GM19240 (cell line): ENCODE measurements around the gene ST6GAL1.
"Not testable (repeated sequence)": the region's sequence is repeated elsewhere in the genome, so short reads cannot be mapped to it uniquely, and the experiment has no call there.

Experiments
- DNase-seq: peaks from one replicate; pipeline ENCODE4 v3.0.0; 2011; ENCODE audit warnings: low spot score; ENCODE audit not compliant: insufficient read length

The ST6GAL1 gene

GRCh38 chr3:187019542-187020072 is 89.3 kb downstream of the ST6GAL1 start:
- DNase-seq, result no peak

DNA sequence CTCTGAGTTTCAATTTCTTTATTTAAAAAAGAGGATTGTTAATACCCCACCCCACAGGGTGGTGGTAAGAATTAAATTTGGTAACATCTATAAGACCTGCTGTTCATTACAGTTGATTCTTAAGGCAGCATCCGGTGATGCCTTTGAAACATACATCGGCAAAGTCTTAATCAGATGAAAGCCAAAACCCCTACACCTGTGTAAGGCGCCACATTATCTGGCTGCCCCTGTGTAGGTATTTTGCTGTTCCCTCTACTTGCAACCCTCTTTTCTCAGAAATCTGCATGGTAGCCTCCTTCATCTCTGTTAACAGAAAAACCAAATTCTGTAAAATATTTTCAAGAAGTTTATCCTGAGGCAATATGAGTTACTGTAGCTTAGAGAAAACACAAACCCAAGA is 90.0 kb downstream of the ST6GAL1 start:
- DNase-seq, result no peak

GRCh38 chr3:187021748-187022402 is 91.5 kb downstream of the ST6GAL1 start:
- DNase-seq, result no peak

- DNase-seq, result no peak
These were observed 92.2 kb downstream of the ST6GAL1 start for GRCh38 chr3:187022403-187023029.

DNA sequence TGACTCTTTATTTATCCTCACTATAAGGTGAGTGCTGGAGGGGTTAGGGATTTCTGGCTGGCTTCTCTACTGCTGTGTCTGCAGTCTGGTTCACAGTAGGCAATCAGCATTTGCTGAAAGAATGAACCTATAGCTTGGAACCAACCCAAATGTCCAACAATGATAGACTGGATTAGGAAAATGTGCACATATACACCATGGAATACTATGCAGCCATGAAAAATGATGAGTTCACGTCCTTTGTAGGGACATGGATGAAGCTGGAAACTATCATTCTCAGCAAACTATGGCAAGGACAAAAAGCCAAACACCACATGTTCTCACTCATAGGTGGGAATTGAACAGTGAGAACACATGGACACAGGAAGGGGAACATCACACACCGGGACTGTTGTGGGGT is 93.0 kb downstream of the ST6GAL1 start:
- DNase-seq, result not testable (repeated sequence)

GRCh38 chr3:187024536-187025226 is 94.4 kb downstream of the ST6GAL1 start:
- no peak for DNase-seq

DNA sequence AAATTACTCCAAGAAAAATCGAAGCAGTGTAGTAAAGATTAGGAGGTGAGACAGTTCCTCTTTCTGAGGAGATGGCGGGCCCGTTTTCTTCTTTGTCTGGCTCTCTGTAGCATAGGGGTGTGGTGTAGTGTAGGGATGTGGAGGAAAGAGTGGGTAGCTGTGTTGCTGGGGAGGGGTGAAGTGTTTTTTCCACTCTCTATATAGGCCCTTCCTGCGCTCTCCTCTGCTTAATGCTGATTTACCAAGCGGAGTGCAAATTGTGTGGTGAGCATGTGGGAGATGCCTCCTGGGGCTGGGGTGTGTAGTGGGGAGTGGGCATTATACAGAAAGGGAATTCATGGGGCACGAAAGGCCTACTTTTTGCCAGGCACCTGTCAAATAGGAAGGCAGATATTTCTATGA is 94.9 kb downstream of the ST6GAL1 start:
- no peak for DNase-seq

DNA sequence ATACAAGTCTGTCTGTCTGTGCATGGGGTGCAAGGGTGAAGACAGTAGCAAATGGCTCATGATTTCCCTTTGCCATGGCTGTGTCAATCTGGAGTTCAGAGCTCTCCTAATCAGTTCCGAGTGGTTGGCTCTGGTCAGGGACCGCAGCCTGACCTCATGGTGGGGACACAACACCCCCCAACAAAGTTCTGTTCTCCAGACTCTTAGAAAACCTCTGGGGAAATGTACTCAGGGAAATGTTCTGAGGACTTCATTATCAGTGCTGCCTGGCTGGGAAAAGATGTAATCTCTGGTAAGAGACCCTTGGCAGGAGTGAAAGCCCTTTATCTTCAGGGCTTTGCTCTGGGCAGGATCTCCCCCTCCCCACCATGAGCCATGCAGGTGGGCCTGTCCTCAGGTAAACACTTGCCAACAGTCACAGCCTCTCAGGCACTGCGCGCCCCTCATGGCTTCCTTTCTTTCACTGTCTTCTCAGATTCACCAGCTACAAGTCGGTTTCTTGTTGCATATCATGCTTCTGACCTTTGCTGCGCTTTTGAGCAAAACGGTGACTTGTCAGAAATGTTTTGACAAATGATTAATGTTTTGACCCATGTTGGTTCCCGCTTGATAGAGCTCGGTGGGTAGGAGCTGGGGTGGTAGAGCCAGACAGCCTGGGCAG is 95.5 kb downstream of the ST6GAL1 start:
- DNase-seq, result no peak

- DNase-seq, result no peak
These were observed 96.0 kb downstream of the ST6GAL1 start for GRCh38 chr3:187026317-187026670.

DNA sequence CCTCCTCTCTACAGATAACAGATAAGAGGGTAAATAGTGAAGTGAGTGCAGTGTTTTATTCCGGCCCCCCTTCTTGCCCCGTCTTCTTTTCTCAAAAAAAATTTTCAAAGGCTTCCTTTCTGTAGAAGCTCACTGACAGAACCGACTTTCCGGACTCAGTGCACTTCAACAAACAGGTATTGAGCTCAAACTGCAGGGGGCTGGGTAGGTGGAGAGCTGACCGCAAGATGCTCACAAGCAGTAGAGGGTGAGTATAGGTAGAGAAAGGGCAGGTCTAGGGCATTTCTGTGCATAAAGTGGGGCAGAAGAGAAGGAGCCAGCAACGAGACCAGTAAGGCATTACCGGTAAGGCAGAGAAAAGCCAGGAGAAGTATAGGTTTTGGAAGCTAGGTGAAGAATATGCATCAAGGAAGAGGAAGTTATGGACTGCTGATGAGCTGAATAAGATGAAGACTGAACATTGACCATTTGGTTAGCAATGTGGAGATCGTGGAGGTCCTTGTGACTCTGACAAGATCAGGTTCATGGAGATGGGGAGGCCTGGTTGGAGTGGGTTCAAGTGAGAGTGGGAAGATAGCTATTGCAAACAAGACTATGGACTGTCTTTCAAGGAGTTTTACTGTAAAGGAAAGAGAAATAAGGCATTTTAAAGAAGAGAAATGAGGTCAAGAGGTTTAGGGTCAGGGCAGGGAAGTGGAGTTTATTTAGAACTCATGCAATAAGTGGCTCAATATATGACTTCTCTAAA is 97.4 kb downstream of the ST6GAL1 start:
- DNase-seq, result no peak

DNA sequence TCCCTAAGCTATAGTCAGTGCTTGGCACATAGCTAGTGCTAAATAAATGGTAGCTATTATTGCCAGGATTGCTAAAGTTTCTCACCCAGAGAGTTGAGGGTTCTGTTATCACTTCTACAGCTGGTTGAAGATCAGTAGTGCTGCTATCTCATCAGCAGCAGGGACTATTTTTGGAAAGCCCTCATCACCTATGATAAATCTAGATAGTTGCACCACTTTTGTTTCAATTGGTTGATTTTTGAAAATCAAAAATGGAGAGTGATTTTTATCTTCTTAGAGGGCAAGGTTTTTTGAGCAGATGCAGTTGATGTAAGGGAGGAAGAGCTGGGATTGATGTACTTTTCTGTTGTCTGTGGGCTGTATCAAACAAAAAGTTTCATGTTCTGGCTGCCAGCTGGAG is 101.6 kb downstream of the ST6GAL1 start:
- DNase-seq, result no peak

DNA sequence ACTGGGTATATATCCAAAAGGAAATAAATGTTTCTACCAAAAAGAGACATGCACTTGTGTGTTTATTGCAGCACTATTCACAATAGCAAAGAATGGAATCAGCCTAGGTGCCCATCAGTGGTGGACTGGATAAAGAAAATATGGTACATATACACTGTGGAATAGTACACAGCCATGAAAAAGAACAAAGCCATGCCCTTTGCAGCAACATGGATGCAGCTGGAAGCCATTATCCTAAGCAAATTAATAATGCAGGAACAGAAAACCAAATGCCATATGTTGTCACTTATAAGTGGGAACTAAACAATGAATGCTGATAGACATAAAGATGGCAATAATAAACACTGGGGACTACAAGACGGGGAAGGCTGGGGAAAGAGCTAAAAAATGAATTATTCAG is 106.1 kb downstream of the ST6GAL1 start:
- DNase-seq, result no peak

DNA sequence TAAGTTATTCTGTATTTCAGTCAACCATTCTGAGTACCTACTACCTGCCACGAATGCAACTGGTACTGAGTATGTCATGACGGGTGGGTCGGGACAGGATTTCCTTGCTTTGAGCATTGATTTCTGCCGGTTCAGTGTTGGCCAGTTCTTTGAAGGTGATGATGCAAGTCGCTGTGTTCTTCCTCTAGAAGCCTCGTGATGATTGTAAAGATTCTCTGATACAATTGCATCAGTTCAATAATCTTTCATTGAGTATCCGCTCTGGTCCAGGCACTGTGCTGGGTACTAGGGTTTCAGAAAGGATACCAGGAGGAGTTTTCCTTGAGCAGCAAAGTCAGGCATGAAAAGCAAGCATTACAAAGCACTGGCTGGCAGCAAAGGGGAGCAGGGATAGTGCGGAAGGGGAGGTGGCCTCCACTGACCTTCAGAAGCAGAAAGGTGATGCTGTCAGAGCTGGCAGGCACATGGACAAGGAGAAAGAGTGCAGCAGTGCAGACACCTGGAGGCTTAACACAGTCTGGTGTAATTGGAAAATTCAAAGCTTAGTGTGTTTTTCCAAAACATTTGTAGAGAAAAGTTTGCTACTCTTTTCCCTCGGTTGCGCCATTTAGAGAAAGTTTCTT is 108.9 kb downstream of the ST6GAL1 start:
- DNase-seq, result no peak

DNA sequence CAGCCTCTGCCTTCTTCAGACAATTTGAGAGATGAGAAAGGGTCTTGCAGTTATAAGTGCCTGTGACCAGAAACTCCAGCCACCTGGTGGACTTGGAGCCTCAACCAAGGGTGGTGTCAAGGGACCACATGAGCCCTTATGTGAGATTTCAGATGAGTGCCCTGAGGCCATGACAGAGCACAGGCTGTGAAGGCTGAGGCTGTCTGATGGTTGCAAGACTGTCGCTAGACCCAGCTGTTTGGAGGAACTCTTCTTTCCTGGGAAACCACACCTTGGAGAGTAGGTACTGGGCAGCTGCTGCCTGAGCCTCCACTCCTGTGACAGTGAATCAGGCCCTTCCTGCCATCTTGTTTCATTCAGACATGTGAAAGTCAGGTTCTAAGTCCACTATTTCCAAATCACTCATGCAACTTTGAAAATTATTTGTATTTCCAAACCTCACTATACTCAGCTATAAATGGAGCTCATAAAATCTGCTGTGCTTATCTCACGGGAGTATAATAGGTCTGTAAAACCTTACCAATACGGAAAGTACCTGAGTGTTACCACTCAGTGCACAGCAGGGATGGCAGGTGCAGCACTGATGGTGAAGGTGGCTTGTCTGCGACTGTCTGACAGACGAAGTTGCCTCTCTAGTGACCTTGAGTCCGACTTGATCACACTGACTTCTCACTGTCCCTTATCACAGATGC is 109.5 kb downstream of the ST6GAL1 start:
- DNase-seq, result no peak

GRCh38 chr3:187040516-187041361 is 110.4 kb downstream of the ST6GAL1 start:
- DNase-seq, result no peak

DNA sequence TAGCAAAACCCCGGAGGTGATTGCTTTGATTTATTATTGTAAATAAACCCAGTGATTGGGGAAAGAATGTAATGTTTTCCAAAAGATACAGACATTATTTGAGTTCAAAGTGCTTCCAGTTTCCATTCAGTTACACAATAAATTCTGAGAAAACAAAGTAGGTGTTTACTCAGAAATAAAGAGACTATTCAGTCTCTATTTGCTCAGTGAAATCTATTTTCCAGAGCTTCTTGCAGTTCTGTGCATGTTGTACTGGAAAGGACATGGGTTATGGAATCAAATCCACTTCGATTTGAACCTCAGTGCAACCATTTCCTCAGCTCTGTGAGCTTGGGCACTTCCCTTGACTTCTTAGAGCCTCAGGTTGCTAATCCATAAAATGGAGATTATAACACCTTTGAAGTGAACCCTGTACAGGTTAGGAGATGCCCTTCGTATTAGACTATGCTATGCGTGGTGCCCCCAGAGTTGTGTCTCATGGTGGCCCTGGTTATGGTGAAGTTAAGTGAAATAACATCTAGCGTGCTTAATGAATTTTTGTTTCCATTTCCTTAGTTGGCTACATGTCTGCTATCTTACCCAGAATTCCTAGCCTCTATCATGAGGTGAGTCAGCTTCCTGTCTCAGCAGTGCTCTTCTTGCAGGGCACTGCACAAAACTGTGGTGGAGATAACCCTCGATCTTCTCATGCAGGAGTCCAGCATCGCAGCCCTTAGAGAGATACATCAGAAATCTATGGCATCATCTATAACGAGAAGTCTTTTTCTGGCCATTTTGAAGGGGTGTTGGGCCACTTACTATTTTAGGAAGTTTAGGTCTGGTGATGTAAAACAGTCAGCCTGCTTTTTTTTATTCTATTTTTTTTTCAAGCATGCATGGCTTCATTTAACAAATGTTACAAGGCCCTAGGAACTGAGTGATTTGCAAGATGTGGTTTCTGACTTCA is 111.3 kb downstream of the ST6GAL1 start:
- no peak for DNase-seq

DNA sequence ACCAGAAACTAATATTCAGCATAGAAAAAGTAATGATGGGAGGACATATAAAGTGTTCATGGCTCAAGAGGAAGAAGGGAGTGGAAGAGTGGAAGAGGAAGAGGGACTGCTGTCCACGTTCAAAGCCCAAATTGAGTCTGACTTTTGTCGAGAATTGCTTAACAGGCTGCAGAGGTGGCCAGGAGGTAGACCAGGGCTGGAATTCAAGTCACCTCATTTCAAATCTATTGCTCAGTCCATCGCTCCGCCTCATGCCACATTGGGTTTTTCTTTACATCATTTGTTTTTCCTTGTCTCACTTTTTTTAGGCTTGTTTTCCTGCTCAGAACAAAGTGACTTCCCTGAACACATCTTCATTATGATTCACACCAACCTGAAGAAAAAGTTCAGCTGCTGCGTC is 112.0 kb downstream of the ST6GAL1 start:
- no peak for DNase-seq

- DNase-seq, result no peak
These were observed 112.6 kb downstream of the ST6GAL1 start for GRCh38 chr3:187042874-187043458.
